Stomach smooth muscle (tissue), 2 donors: Measurements from ENCODE around the gene ARHGAP24.
"Not testable (repeated sequence)": the region's sequence is repeated elsewhere in the genome, so short reads cannot be mapped to it uniquely, and the experiment has no call there.

Source experiments
- H3K27ac ChIP-seq: one replicate; pipeline ENCODE4 v1.7.0; 2013; ENCODE audit warnings: mild to moderate bottlenecking, low read length, inconsistent platforms
- H3K27me3 ChIP-seq, 2 donors: one replicate each; pipeline ENCODE4 v1.7.0; 2013; ENCODE audit warnings: low read length in 2 of 2; ENCODE audit not compliant: insufficient read depth in 2 of 2, control insufficient read depth in 1 of 2
- H3K36me3 ChIP-seq, 2 donors: one replicate each; pipeline ENCODE4 v1.7.0; 2013; ENCODE audit warnings: low read length in 2 of 2; ENCODE audit not compliant: control insufficient read depth in 2 of 2, insufficient read depth in 2 of 2
- H3K4me1 ChIP-seq: one replicate; pipeline ENCODE4 v1.7.0; 2013; ENCODE audit warnings: low read length; ENCODE audit not compliant: control insufficient read depth, insufficient read depth
- H3K4me3 ChIP-seq, 2 donors: one replicate each; pipeline ENCODE4 v1.7.0; 2013; ENCODE audit warnings: low read length in 2 of 2
- H3K9ac ChIP-seq, 2 donors: one replicate each; pipeline ENCODE4 v1.7.0; 2013; ENCODE audit warnings: low read length in 2 of 2, mild to moderate bottlenecking in 1 of 2
- H3K9me3 ChIP-seq, 2 donors: one replicate each; pipeline ENCODE4 v1.7.0; 2013; ENCODE audit warnings: low read length in 2 of 2; ENCODE audit not compliant: control insufficient read depth in 2 of 2
- donor health status: healthy.
- donor health status: Pancreatic carcinoma.

Gene ARHGAP24

GRCh38 chr4:85656759-85657505 is 182.0 kb downstream of the ARHGAP24 start:
- Histone ChIP-seq H3K4me3 (no peak overlapping the region), H3K36me3 (no peaks in the 10 kb centered on the region), H3K9me3 (no peaks in the 10 kb centered on the region), H3K4me1 (no peaks in the 10 kb centered on the region), H3K27me3 (no peaks in the 10 kb centered on the region), H3K27ac (no peak overlapping the region), H3K9ac (no peak overlapping the region)

- no peak overlapping the region for H3K9ac ChIP-seq
- no peaks in the 10 kb centered on the region for H3K4me1 ChIP-seq
- no peaks in the 10 kb centered on the region for H3K36me3 ChIP-seq
- H3K27ac ChIP-seq = no peak overlapping the region
- H3K4me3 ChIP-seq = no peak overlapping the region
- H3K27me3 ChIP-seq = no peaks in the 10 kb centered on the region
- H3K9me3 ChIP-seq = no peaks in the 10 kb centered on the region
These were observed 184.0 kb downstream of the ARHGAP24 start for GRCh38 chr4:85658766-85659439.

DNA sequence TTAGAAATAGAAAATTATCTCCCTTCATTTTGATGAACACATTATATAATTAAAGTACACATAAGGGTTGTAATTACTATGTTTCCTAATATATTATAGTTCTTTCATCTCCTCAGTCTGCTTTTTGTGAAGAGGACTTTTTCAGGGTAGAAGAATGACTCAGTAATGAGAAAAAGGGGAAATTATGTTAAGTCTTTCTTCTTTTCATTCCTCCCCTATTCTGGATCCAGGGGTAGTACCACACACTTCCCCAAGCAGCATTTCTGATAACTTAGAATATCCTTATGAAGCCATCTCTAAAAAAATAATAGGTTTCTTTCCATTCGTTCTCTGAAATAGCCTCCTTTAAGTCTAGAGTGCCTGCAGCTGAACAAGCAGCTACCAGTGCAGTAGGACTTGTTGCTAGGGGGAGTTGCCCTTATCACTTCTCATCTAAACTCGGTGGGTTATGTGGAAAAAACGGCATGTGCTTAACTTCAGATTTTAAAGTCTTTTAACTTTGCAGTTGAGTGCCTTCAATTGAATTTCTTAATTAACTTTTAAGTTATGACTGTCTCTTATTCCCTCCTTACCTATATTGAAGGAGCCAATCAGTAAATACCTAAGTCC is 184.8 kb downstream of the ARHGAP24 start:
- Histone ChIP-seq H3K4me3 (no peak overlapping the region), H3K27ac (no peak overlapping the region), H3K36me3 (no peaks in the 10 kb centered on the region), H3K27me3 (no peaks in the 10 kb centered on the region), H3K4me1 (no peaks in the 10 kb centered on the region), H3K9me3 (no peaks in the 10 kb centered on the region), H3K9ac (no peak overlapping the region)

- not testable (repeated sequence) for H3K36me3 ChIP-seq, H3K9me3 ChIP-seq, H3K9ac ChIP-seq, H3K27ac ChIP-seq, H3K27me3 ChIP-seq, H3K4me1 ChIP-seq, H3K4me3 ChIP-seq
These were observed 191.7 kb downstream of the ARHGAP24 start for GRCh38 chr4:85666625-85667024.

- no peaks in the 10 kb centered on the region for H3K36me3 ChIP-seq
- no peaks in the 10 kb centered on the region for H3K27me3 ChIP-seq
- H3K9me3 ChIP-seq = no peaks in the 10 kb centered on the region
- no peak overlapping the region for H3K9ac ChIP-seq
- H3K4me3 ChIP-seq = no peak overlapping the region
- H3K27ac ChIP-seq = no peak overlapping the region
- H3K4me1 ChIP-seq = no peaks in the 10 kb centered on the region
These were observed 194.3 kb downstream of the ARHGAP24 start for GRCh38 chr4:85669204-85669603.

DNA sequence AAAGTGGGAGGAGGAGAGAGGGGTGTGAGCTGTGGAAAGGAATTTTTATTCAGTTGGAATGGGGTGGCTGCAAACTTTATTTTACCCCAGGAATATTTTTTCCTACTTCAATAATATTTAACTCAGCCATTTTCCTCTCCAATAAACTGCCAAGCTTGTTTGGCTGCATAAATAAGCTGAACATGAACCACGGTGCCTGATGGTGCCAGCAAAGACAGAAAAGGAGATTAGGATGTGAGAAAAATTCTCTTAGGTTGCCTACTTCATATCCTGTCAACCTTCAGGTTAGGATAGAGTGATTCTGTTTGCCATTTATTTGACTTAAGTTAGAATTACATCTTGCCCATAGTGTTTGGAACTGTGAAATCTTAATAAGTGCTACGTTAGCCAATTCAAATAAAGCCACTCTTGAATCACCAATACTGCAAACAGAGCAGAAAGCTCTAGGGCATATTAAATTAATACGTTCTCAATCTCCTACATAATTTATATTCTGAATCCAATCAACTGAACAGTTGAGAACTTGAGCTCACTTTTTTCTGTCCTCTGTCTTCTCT is 195.1 kb downstream of the ARHGAP24 start:
- H3K36me3 ChIP-seq = no peaks in the 10 kb centered on the region
- H3K27me3 ChIP-seq = no peaks in the 10 kb centered on the region
- no peak overlapping the region for H3K4me3 ChIP-seq
- H3K9ac ChIP-seq = no peak overlapping the region
- no peak overlapping the region for H3K27ac ChIP-seq
- H3K4me1 ChIP-seq = no peaks in the 10 kb centered on the region
- H3K9me3 ChIP-seq = no peaks in the 10 kb centered on the region

DNA sequence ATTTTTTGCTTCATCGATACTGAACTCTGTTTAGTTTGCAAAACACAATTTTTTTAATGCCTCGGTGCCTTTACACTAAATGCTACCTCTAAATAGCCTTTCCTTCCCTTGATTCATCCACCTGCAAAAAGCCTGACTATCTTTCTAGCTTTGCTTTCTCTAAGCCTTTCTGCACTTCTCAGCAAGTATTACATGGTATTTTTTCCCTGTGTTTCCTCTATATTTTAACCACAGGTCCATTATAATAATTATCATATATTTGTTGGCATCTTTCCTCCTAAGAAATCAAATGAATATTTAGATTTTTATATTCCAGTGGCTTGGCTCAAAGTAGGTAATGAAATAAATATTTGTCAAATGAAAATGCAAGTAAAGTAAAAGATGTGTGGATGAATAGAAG is 196.2 kb downstream of the ARHGAP24 start:
- no peak overlapping the region for H3K4me3 ChIP-seq

GRCh38 chr4:85672116-85672515 is 197.2 kb downstream of the ARHGAP24 start:
- Histone ChIP-seq H3K4me1 (no peaks in the 10 kb centered on the region), H3K4me3 (no peak overlapping the region), H3K9ac (no peak overlapping the region), H3K27me3 (no peaks in the 10 kb centered on the region), H3K9me3 (no peaks in the 10 kb centered on the region), H3K27ac (no peak overlapping the region), H3K36me3 (no peaks in the 10 kb centered on the region)

More for the DNA sequence above, 196.2 kb downstream of the ARHGAP24 start:
- Histone ChIP-seq H3K27ac (no peak overlapping the region), H3K9me3 (no peaks in the 10 kb centered on the region), H3K27me3 (no peaks in the 10 kb centered on the region), H3K4me1 (no peaks in the 10 kb centered on the region), H3K36me3 (no peaks in the 10 kb centered on the region), H3K9ac (no peak overlapping the region)

GRCh38 chr4:85672959-85673358 is 198.0 kb downstream of the ARHGAP24 start:
- Histone ChIP-seq H3K4me1 (no peaks in the 10 kb centered on the region), H3K27ac (no peak overlapping the region), H3K4me3 (no peak overlapping the region), H3K36me3 (no peaks in the 10 kb centered on the region), H3K27me3 (no peaks in the 10 kb centered on the region), H3K9me3 (no peaks in the 10 kb centered on the region), H3K9ac (no peak overlapping the region)

- Histone ChIP-seq H3K4me1 (no peaks in the 10 kb centered on the region), H3K9me3 (no peaks in the 10 kb centered on the region), H3K4me3 (no peak overlapping the region), H3K36me3 (no peaks in the 10 kb centered on the region), H3K27me3 (no peaks in the 10 kb centered on the region), H3K9ac (no peak overlapping the region), H3K27ac (no peak overlapping the region)
These were observed 198.6 kb downstream of the ARHGAP24 start for GRCh38 chr4:85673540-85673939.
